Measurements from ENCODE around the gene BCAS4.

- TF ChIP-seq CTCF (IDR thresholded peaks at IDR 0.05) (no peak), ATF3 (CRISPR knock-in tag; conservative IDR thresholded peaks at IDR 0.05) (no peak), E2F4 (CRISPR knock-in tag; IDR thresholded peaks at IDR 0.05; ENCODE audit: borderline replicate concordance, low read depth) (no peak), NR2C2 (CRISPR knock-in tag; IDR thresholded peaks at IDR 0.05) (no peak), TCF7 (CRISPR knock-in tag; IDR thresholded peaks at IDR 0.05; ENCODE audit: low read depth) (no peak), PREB (CRISPR knock-in tag; IDR thresholded peaks at IDR 0.05; ENCODE audit: borderline replicate concordance) (no peak), MAX (CRISPR knock-in tag; IDR thresholded peaks at IDR 0.05) (no peak), ZNF138 (CRISPR knock-in tag; conservative IDR thresholded peaks at IDR 0.05) (no peak), FOXK1 (CRISPR knock-in tag; IDR thresholded peaks at IDR 0.05) (no peak)
Measured at GRCh38 chr20:50858525-50858924, 63.7 kb downstream of the BCAS4 start.
